ENCODE results near the gene GOLGA6L10. TPM values are rescaled to one million over a fixed set of nuclear protein-coding genes. Genes with fewer than 3 reads are reported as not detected.
"Not testable (repeated sequence)": the region's sequence is repeated elsewhere in the genome, so short reads cannot be mapped to it uniquely, and the experiment has no call there.

GOLGA6L10 gene
- total RNA-seq, 1 experiment from 2014 or later, result 2.0 TPM

DNA sequence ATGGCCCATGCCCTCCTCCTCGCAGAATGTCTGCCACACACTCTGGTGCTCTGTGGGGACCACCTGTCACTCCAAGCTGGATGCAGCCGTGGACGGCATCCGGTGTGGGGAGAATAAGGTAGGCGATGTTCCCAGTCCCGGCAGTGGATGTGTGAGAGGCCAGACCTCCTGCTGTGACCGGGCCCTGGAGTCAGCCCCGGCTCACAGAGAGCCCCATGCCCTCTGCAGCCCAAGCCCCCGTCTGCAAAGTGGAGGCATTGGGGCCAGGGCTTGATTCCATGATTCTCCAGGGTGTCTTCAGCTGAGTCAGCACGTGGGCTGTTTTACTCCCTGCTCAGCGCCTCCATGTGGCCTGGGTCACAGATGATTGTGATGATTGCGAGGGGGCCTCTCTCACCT, 32.2 kb downstream of the GOLGA6L10 start:
- Histone ChIP-seq H3K23ac (ENCODE audit: insufficient read length, low read depth, low read length) (no peak overlapping the region), H4K5ac (ENCODE audit: insufficient read length, low read depth, low read length) (no peak overlapping the region), H2BK120ac (ENCODE audit: low read depth, low read length, poor library complexity, severe bottlenecking) (no peak overlapping the region), H3K79me1 (ENCODE audit: insufficient read depth, low read depth, low read length, poor library complexity, severe bottlenecking) (no peaks in the 10 kb centered on the region), H3K4me1 (ENCODE audit: insufficient read depth, low read length) (no peaks in the 10 kb centered on the region), H3K27ac (ENCODE audit: insufficient read length, low read depth, low read length) (no peak overlapping the region), H2BK20ac (ENCODE audit: low read depth, low read length, poor library complexity, severe bottlenecking) (no peak overlapping the region), H4K8ac (replicated peaks; ENCODE audit: insufficient read length, low read depth, low read length) (no peak overlapping the region), H3K4ac (ENCODE audit: low read depth, low read length) (no peak overlapping the region), H3K23me2 (ENCODE audit: insufficient read length, low read depth, low read length, poor library complexity, severe bottlenecking) (no peaks in the 10 kb centered on the region), H3K4me2 (ENCODE audit: insufficient read depth, insufficient read length, low read length) (no peak overlapping the region), H2BK15ac (ENCODE audit: low read depth, low read length) (no peak overlapping the region), H3K79me2 (ENCODE audit: insufficient read depth, low read length) (no peaks in the 10 kb centered on the region), H2BK12ac (ENCODE audit: insufficient read length, low read depth, low read length) (no peak overlapping the region), H3K9me3 (ENCODE audit: control insufficient read depth, low read depth, low read length) (no peaks in the 10 kb centered on the region), H3K9ac (ENCODE audit: extremely low read depth, insufficient read length, low read length) (no peak overlapping the region), H2AK5ac (ENCODE audit: insufficient read length, low read length) (no peak overlapping the region), H4K20me1 (ENCODE audit: control insufficient read depth, insufficient read depth, insufficient read length) (no peaks in the 10 kb centered on the region), H4K91ac (ENCODE audit: insufficient read length, low read depth, low read length) (no peak overlapping the region), H3K18ac (ENCODE audit: insufficient read length, low read depth, low read length) (no peak overlapping the region), H3T11ph (ENCODE audit: low read length) (no peak overlapping the region), H3K14ac (ENCODE audit: insufficient read depth, low read length) (no peak overlapping the region), H2AFZ (ENCODE audit: low read length) (no peak overlapping the region), H3K27me3 (ENCODE audit: insufficient read depth, low read length) (no peaks in the 10 kb centered on the region), H2BK5ac (ENCODE audit: insufficient read length, low read length) (no peak overlapping the region), H3K56ac (ENCODE audit: insufficient read length, low read depth, low read length) (no peak overlapping the region)
- Mint-ChIP-seq H3K4me1 (no peaks in the 10 kb centered on the region), H3K9me3 (no peaks in the 10 kb centered on the region), H3K27ac (no peak overlapping the region), H3K4me3 (no peak overlapping the region), H3K27me3 (ENCODE audit: low read depth) (no peaks in the 10 kb centered on the region; the same call in 1 of the 2 replicates), H3K36me3 (ENCODE audit: insufficient read depth in 1 of 3, low read depth in 3 of 3) (no peaks in the 10 kb centered on the region)
- TF ChIP-seq CTCF (conservative IDR thresholded peaks at IDR 0.05), result no peak
- no CpG with 5 or more reads among the region's 12 CpGs for WGBS (ENCODE audit: extremely low coverage, insufficient read length, low lambda C conversion rate)
- DNase-seq, result peak; percentile 28

DNA sequence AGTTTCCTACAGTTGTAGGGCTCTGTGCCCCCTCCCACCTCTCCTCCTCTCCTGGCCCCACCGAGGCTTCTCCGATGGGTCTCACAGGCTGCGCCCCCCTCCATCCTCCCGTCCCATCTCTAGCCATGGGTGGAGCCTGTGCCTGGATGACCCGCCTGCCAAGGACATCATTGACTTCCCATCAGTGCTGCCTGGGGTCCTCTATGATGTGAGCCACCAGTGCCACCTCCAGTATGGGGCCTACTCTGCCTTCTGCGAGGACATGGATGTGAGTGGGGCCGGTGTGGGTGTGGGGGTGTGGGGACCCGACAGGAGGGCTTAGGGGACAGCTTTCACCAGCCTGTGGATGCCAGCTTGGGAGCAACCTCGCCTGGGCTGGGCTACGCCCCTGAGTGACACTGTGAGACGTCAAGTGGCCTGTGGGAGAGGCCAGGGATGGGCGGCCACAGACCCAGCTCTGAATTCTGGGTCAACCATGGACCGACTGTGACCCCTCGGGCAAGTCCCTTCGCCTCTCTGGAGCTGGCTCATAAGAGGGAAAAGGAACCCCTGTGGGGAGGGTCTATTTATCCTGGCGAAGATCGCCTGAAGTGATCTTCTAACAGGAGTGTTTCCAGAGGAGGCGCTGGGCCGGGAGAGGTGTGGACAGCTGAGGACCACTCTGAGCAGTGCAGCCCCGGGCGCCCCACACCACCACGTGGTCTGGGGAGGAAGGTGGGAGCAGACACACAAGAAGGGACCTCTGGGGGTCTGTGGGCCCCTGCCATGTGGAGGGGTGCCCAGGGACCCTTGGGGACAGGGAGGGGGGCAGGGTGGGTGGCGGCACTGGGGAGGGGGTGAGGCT, 32.8 kb downstream of the GOLGA6L10 start:
- H2BK15ac ChIP-seq (ENCODE audit: low read depth, low read length); H3K23me2 ChIP-seq (ENCODE audit: insufficient read length, low read depth, low read length, poor library complexity, severe bottlenecking); H2BK20ac ChIP-seq (ENCODE audit: low read depth, low read length, poor library complexity, severe bottlenecking); H3K56ac ChIP-seq (ENCODE audit: insufficient read length, low read depth, low read length); H3K9me3 ChIP-seq (ENCODE audit: control insufficient read depth, low read depth, low read length); H3K14ac ChIP-seq (ENCODE audit: insufficient read depth, low read length); H3K36me3 Mint-ChIP-seq (ENCODE audit: insufficient read depth in 1 of 3, low read depth in 3 of 3); H3K4me1 Mint-ChIP-seq; H3K27me3 ChIP-seq (ENCODE audit: insufficient read depth, low read length); H3K23ac ChIP-seq (ENCODE audit: insufficient read length, low read depth, low read length); H4K5ac ChIP-seq (ENCODE audit: insufficient read length, low read depth, low read length); H3K27me3 Mint-ChIP-seq (ENCODE audit: low read depth); H3K4me2 ChIP-seq (ENCODE audit: insufficient read depth, insufficient read length, low read length); H2BK12ac ChIP-seq (ENCODE audit: insufficient read length, low read depth, low read length); H3T11ph ChIP-seq (ENCODE audit: low read length); H2BK120ac ChIP-seq (ENCODE audit: low read depth, low read length, poor library complexity, severe bottlenecking); H3K18ac ChIP-seq (ENCODE audit: insufficient read length, low read depth, low read length); H3K27ac Mint-ChIP-seq; H4K20me1 ChIP-seq (ENCODE audit: control insufficient read depth, insufficient read depth, insufficient read length); H3K79me2 ChIP-seq (ENCODE audit: insufficient read depth, low read length); H3K4ac ChIP-seq (ENCODE audit: low read depth, low read length); H2BK5ac ChIP-seq (ENCODE audit: insufficient read length, low read length); H3K4me3 Mint-ChIP-seq; H4K91ac ChIP-seq (ENCODE audit: insufficient read length, low read depth, low read length); H3K9me3 Mint-ChIP-seq; H3K27ac ChIP-seq (ENCODE audit: insufficient read length, low read depth, low read length); H2AFZ ChIP-seq (ENCODE audit: low read length); H2AK5ac ChIP-seq (ENCODE audit: insufficient read length, low read length); H3K9ac ChIP-seq (ENCODE audit: extremely low read depth, insufficient read length, low read length); H4K8ac ChIP-seq (replicated peaks; ENCODE audit: insufficient read length, low read depth, low read length); H3K4me1 ChIP-seq (ENCODE audit: insufficient read depth, low read length); H3K79me1 ChIP-seq (ENCODE audit: insufficient read depth, low read depth, low read length, poor library complexity, severe bottlenecking): not testable (repeated sequence)
- peak; percentile 23 for DNase-seq
- no CpG with 5 or more reads among the region's 23 CpGs for WGBS (ENCODE audit: extremely low coverage, insufficient read length, low lambda C conversion rate)
